Hepatocyte (in vitro differentiated cells): Measurements from ENCODE around the gene SRD5A1. TPM values are rescaled to one million over a fixed set of nuclear protein-coding genes. Genes with fewer than 3 reads are reported as not detected.
A peak's percentile ranks its signal among the peaks of the same experiment; 100 is the strongest.

Source experiments
- DNase-seq: peaks from one replicate; pipeline ENCODE4 v3.0.0-alpha.2; 2016; ENCODE audit warnings: low spot score
- H2AFZ ChIP-seq: fragments of 200-600 bp; sonication (generic); 2 replicates; pipeline ENCODE4 v1.6.0; 2016; ENCODE audit warnings: antibody characterized with exemption, mild to moderate bottlenecking
- H3K27ac ChIP-seq: fragments of 200-600 bp; sonication (generic); 2 replicates; pipeline ENCODE4 v1.5.1; 2016; ENCODE audit warnings: mild to moderate bottlenecking
- H3K27me3 ChIP-seq: fragments of 200-600 bp; sonication (generic); 2 replicates; pipeline ENCODE4 v1.6.1; 2016
- H3K36me3 ChIP-seq: fragments of 200-600 bp; sonication (generic); replicated peaks from 2 replicates; pipeline ENCODE4 v1.5.1; 2016; ENCODE audit warnings: low read depth; ENCODE audit not compliant: insufficient read depth
- H3K4me1 ChIP-seq: fragments of 200-600 bp; sonication (generic); 2 replicates; pipeline ENCODE4 v1.5.1; 2016; ENCODE audit warnings: mild to moderate bottlenecking, moderate library complexity; ENCODE audit not compliant: insufficient read depth
- H3K4me2 ChIP-seq: fragments of 200-600 bp; sonication (generic); 2 replicates; pipeline ENCODE4 v1.6.0; 2016
- H3K4me3 ChIP-seq: fragments of 200-600 bp; sonication (generic); 2 replicates; pipeline ENCODE4 v1.5.1; 2016; ENCODE audit warnings: mild to moderate bottlenecking
- H3K79me2 ChIP-seq: fragments of 200-600 bp; sonication (generic); 2 replicates; pipeline ENCODE4 v1.6.0; 2017; ENCODE audit warnings: mild to moderate bottlenecking
- H3K9me2 ChIP-seq: fragments of 200-600 bp; sonication (generic); replicated peaks from 2 replicates; pipeline ENCODE4 v1.6.0; 2017; ENCODE audit warnings: mild to moderate bottlenecking; ENCODE audit not compliant: insufficient read depth
- H3K9me3 ChIP-seq: fragments of 200-600 bp; sonication (generic); 2 replicates; pipeline ENCODE4 v1.5.1; 2016; ENCODE audit warnings: low read depth, mild to moderate bottlenecking
- H4K20me1 ChIP-seq: fragments of 200-600 bp; sonication (generic); 2 replicates; pipeline ENCODE4 v1.6.0; 2016; ENCODE audit warnings: mild to moderate bottlenecking; ENCODE audit not compliant: insufficient read depth, poor library complexity, severe bottlenecking
- CTCF ChIP-seq: fragments of 200-600 bp; sonication (generic); IDR thresholded peaks from 2 replicates; pipeline ENCODE4 v1.5.1; 2016; ENCODE audit warnings: antibody characterized with exemption, mild to moderate bottlenecking; ENCODE audit not compliant: poor library complexity
- EZH2 ChIP-seq: fragments of 200-600 bp; sonication (generic); IDR thresholded peaks from 2 replicates; pipeline ENCODE4 v1.6.1; 2016; ENCODE audit warnings: antibody characterized with exemption, mild to moderate bottlenecking, borderline replicate concordance
- EZH2phosphoT487 ChIP-seq: fragments of 200-600 bp; sonication (generic); IDR thresholded peaks from one replicate; pipeline ENCODE4 v1.6.1; 2018; ENCODE audit warnings: antibody characterized with exemption, mild to moderate bottlenecking, low read depth, moderate library complexity; ENCODE audit not compliant: unreplicated experiment, severe bottlenecking
- WGBS: methylation state at CpG from one replicate; pipeline ENCODE4 v1.1.6; 2016; ENCODE audit warnings: low lambda C conversion rate; ENCODE audit errors: missing lambda C conversion rate; 5-methylcytosine and 5-hydroxymethylcytosine counted together
- polyA plus RNA-seq: library from polyadenylated mRNA; unstranded; fragments of >200 nt; fragmentation: Nextera tagmentation; extraction: Ambion mirVana; gene quantifications from 2 replicates; pipeline ENCODE4 v1.2.1, GENCODE V29; 2016
- total RNA-seq: library from RNA; depleted of rRNA; stranded (reverse); fragments of >200 nt; gene quantifications from 2 replicates; pipeline ENCODE4 v1.2.3, GENCODE V29; 2014

Gene SRD5A1
- total and polyA plus RNA-seq, 2 experiments from 2014 or later = 8.6 to 12.1 TPM

GRCh38 chr5:6712142-6712576 lies 78.9 kb downstream of the SRD5A1 start:
- peak overlapping the region; percentile 93 for H3K4me2 ChIP-seq
- H2AFZ ChIP-seq = peak overlapping the region; percentile 96
- WGBS = 1% methylated on average over 36 of the region's 36 CpGs
- peak overlapping the region; percentile 84 for H3K4me3 ChIP-seq
- no peaks in the 10 kb centered on the region for H3K9me3 ChIP-seq
- H3K27me3 ChIP-seq = no peaks in the 10 kb centered on the region
- TF ChIP-seq CTCF = peak; percentile 21
- no peak for TF ChIP-seq EZH2phosphoT487
- peak overlapping the region; percentile 95 for H3K27ac ChIP-seq
- H3K79me2 ChIP-seq = peaks cover 28% of the 10 kb centered on the region
- DNase-seq = peak; percentile 75
- peaks cover 27% of the 10 kb centered on the region for H4K20me1 ChIP-seq
- no peaks in the 10 kb centered on the region for H3K9me2 ChIP-seq
- H3K36me3 ChIP-seq = no peaks in the 10 kb centered on the region
- peaks cover 22% of the 10 kb centered on the region for H3K4me1 ChIP-seq

- Histone ChIP-seq H2AFZ (peak overlapping the region; percentile 96), H3K9me3 (no peaks in the 10 kb centered on the region), H3K4me1 (peaks cover 25% of the 10 kb centered on the region), H4K20me1 (peaks cover 32% of the 10 kb centered on the region), H3K9me2 (no peaks in the 10 kb centered on the region), H3K27ac (peak overlapping the region; percentile 95), H3K79me2 (peaks cover 34% of the 10 kb centered on the region), H3K27me3 (no peaks in the 10 kb centered on the region), H3K4me2 (peak overlapping the region; percentile 93), H3K36me3 (no peaks in the 10 kb centered on the region), H3K4me3 (peak overlapping the region; percentile 84)
- peak; percentile 98 for DNase-seq
- no peak for TF ChIP-seq CTCF
- no peak for TF ChIP-seq EZH2phosphoT487
- no peak for TF ChIP-seq EZH2
- WGBS = under 1% methylated on average over 71 of the region's 85 CpGs
These were observed 79.5 kb downstream of the SRD5A1 start for GRCh38 chr5:6712577-6713273.

GRCh38 chr5:6713274-6714225 lies 80.3 kb downstream of the SRD5A1 start, which contains the start of gene TENT4A:
TENT4A (plus strand) TSS chr5:6713432; CDS start chr5:6713984, 552 bp downstream.
- Histone ChIP-seq H3K27ac (peak within 1 kb of the TSS; percentile 95), H3K36me3 (no peaks in the 10 kb centered on the region), H3K79me2 (peaks cover 42% of the 10 kb centered on the region), H4K20me1 (peaks cover 41% of the 10 kb centered on the region), H2AFZ (peak within 1 kb of the TSS; percentile 96), H3K27me3 (no peaks in the 10 kb centered on the region), H3K4me3 (peak within 1 kb of the TSS; percentile 84), H3K4me2 (peak within 1 kb of the TSS; percentile 93), H3K9me3 (no peaks in the 10 kb centered on the region), H3K4me1 (peaks cover 28% of the 10 kb centered on the region), H3K9me2 (no peaks in the 10 kb centered on the region)
- WGBS = under 1% methylated on average over 21 of the region's 174 CpGs
- DNase-seq = peak; percentile 56
- TF ChIP-seq EZH2 (no peak), EZH2phosphoT487 (no peak), CTCF (no peak)
